ENCODE data around the gene LMO4.

The LMO4 gene

GRCh38 chr1:87359586-87359985, 30.9 kb downstream of the LMO4 start:
- no peak for TF ChIP-seq CTCF (IDR thresholded peaks at IDR 0.05; ENCODE audit: low read depth, low read length)
- DNase-seq (ENCODE audit: extremely low read depth, low read depth): no peak

DNA sequence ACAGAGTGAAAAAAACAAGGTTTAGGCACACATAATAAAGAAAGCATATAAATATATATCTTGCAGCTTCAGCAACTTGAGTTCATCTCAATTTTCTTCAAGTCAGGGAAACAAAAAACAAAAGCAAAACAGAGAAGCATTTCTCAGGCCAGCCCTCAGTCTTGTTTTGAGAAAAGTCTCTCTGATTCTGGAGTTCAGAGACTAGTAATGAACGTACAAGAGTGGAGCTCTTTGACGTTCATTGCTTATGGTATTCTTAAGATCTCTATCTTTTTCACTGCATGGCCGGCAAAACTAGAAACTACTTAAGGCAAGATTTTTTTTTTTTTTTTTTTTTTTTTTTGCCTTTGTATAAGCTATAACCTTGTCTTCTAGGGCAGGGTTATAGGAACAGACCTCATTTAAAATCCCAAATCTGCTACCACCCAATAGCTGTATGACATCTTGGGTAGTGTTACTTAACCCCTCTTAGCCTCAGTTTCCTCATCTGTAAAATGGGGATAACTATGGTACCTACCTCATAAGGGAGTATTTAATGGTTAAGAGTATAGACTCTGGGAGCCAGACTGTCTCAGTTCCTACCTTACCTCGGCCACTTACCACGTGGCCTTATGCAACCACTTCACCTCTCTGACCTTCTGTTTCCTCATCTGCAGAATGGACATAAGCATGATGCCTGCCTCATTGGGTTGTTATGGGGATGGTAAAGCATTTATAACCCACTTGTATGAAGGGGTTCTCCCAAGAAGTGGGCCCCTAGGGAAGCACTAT, 33.6 kb downstream of the LMO4 start:
- TF ChIP-seq CTCF (IDR thresholded peaks at IDR 0.05; ENCODE audit: low read depth, low read length): no peak
- DNase-seq (ENCODE audit: extremely low read depth, low read depth): no peak

DNA sequence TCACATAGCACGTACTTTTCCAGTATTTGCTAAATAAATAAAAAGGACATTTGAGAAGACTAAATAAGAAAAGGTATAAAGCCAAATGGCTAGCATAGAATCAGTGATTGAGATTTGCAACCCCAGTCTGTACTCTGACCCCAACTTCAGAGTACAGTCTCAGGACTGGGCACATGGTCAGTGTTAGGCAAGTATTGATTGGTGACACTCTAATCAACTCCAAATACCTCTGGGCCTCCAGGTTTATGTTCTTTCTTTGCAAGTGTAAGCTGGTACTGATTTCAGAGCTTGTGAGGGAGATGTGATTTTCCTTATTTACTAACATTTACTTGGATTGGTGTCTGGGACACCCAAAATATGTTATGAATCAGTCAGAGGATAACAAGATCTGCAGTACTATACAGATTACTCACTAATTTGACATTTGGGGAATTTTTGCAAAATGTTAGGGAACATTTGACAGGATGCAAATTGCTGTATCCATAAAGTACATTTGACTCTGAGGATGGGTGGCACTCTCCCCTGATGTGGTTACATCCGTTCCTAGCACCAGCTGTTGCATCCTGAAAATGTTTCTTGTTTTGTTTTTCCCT, 34.2 kb downstream of the LMO4 start:
- DNase-seq (ENCODE audit: extremely low read depth, low read depth): no peak
- no peak for TF ChIP-seq CTCF (IDR thresholded peaks at IDR 0.05; ENCODE audit: low read depth, low read length)

GRCh38 chr1:87367549-87367948, 38.9 kb downstream of the LMO4 start:
- no peak for TF ChIP-seq CTCF (IDR thresholded peaks at IDR 0.05; ENCODE audit: low read depth, low read length)
- DNase-seq (ENCODE audit: extremely low read depth, low read depth): no peak

DNA sequence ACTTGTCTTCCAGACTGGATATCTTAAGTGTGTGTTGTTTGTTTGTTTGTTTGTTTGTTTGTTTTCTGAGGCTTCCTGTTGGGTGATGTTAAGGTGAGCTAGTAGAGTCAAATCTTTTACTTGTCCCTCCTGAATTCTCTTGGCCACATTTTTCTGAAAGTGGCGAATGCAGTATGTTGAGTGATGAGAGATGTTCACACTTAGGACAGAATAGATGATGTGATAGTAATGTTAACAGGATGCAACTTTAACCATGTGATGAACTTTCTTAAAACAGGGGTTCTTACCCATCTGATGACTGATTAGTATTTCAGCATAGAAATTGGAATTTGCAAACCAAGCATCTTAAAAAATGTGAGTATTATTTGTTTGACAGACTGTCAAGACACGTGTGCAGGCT, 40.2 kb downstream of the LMO4 start:
- DNase-seq (ENCODE audit: extremely low read depth, low read depth): no peak
- TF ChIP-seq CTCF (IDR thresholded peaks at IDR 0.05; ENCODE audit: low read depth, low read length): no peak

DNA sequence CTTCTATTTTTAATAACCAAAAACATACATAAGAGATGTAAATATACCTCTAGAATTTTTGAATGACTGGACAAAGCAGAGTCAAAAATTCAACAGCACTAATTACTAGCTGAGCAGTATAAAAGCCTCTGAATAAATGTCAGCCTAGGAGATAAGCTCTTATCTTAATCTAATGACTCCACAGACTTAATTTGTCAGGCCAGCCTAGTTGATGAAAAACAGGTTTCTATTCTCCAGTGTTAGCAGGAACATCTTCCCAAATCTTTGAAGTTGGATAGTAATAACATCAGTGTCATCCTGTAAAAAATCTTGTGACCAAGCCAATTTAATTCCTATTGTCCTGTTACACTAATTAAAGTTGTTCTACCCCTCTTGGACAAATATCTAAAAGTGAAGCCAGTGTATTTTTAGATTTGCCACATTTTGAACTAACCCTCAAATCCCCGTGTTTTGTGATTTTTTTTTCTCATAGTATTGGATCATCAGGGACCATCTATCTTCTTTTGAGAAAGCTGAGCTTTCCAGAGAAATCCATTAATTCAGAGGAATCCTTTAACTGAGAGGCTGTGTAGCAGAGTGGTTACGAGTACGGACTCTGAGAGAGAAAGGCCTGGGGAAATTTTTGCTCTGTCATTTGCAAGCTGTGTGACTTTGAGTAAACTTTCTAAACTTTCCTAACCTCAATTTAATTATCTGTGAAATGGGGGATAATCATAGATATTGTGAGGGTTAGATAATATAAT, 41.2 kb downstream of the LMO4 start:
- TF ChIP-seq CTCF (IDR thresholded peaks at IDR 0.05; ENCODE audit: low read depth, low read length): no peak
- no peak for DNase-seq (ENCODE audit: extremely low read depth, low read depth)

DNA sequence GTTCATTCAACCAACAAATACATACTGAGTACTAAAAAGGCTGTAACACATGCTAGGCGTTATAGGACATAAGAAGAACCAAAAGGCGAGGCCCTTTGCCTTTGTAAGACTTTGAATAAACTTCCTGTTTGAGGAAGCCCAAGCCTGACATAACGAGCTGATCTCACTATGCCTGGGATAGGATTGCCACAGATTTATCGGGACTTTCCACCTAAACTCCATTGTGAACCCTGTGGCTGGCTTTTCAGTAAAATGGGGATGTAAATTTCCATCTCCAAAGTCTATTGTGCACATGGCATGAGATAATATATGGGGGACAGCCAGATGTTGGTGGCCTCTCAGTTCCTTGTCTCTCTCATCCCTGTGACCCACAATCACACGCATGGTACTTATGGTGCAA, 41.9 kb downstream of the LMO4 start:
- DNase-seq (ENCODE audit: extremely low read depth, low read depth): no peak

More for the DNA sequence above, 41.9 kb downstream of the LMO4 start:
- TF ChIP-seq CTCF (IDR thresholded peaks at IDR 0.05; ENCODE audit: low read depth, low read length): no peak

Data from AG09319 (cell line).